HepG2 (cell line): ENCODE data around the gene PDE3B. TPM values are rescaled to one million over a fixed set of nuclear protein-coding genes. Genes with fewer than 3 reads are reported as not detected.

Experiments
- CBFB ChIP-seq: sonication (generic); formaldehyde crosslinking; IDR thresholded peaks from 2 replicates; pipeline ENCODE4 v1.4.0; 2020; ENCODE audit warnings: missing genetic modification reagents
- CEBPZ ChIP-seq: IDR thresholded peaks from 2 replicates; pipeline ENCODE4 v1.6.1; 2012; ENCODE audit warnings: low read length, improper control_type of control experiment
- CSRNP2 ChIP-seq: sonication (generic); formaldehyde crosslinking; conservative IDR thresholded peaks from 2 replicates; pipeline ENCODE4 v1.8.0; 2022; ENCODE audit warnings: low read depth, missing genetic modification reagents
- E2F5 ChIP-seq: sonication (generic); formaldehyde crosslinking; conservative IDR thresholded peaks from 2 replicates; pipeline ENCODE4 v1.4.0; 2020; ENCODE audit warnings: missing genetic modification reagents
- FOXA1 ChIP-seq, 2 experiments: fragments of 450-650 bp in 1 of 2; sonication (generic) in 1 of 2; formaldehyde crosslinking in 1 of 2; IDR thresholded peaks; 2 replicates each; pipeline versions ENCODE4 v1.4.0 to v1.6.1; 2016 to 2020; ENCODE audit warnings: missing genetic modification reagents in 1 of 2
- FOXK2 ChIP-seq: fragments of 450-650 bp; IDR thresholded peaks from 2 replicates; pipeline ENCODE4 v1.6.1; 2016
- KDM1A ChIP-seq: IDR thresholded peaks from 2 replicates; pipeline ENCODE4 v1.6.1; 2016; ENCODE audit warnings: missing compliant biosample characterization
- MEIS1 ChIP-seq: sonication (generic); formaldehyde crosslinking; IDR thresholded peaks from 2 replicates; pipeline ENCODE4 v1.9.0; 2021; ENCODE audit warnings: mild to moderate bottlenecking, missing genetic modification reagents, moderate library complexity, borderline replicate concordance
- RELA ChIP-seq: sonication (generic); formaldehyde crosslinking; IDR thresholded peaks from 2 replicates; pipeline ENCODE4 v1.4.0; 2020; ENCODE audit warnings: missing genetic modification reagents
- SP5 ChIP-seq: IDR thresholded peaks from 2 replicates; pipeline ENCODE4 v1.6.1; 2016; ENCODE audit warnings: low read depth, borderline replicate concordance
- THAP7 ChIP-seq: sonication (generic); formaldehyde crosslinking; IDR thresholded peaks from 2 replicates; pipeline ENCODE4 v1.8.1; 2023; ENCODE audit warnings: mild to moderate bottlenecking, missing genetic modification reagents
- ZBED4 ChIP-seq: sonication (generic); formaldehyde crosslinking; IDR thresholded peaks from 2 replicates; pipeline ENCODE4 v1.4.0; 2020; ENCODE audit warnings: missing genetic modification reagents, borderline replicate concordance
- ZFYVE20 ChIP-seq: sonication (generic); formaldehyde crosslinking; IDR thresholded peaks from 2 replicates; pipeline ENCODE4 v1.8.0; 2023; ENCODE audit warnings: low read depth, mild to moderate bottlenecking, moderate library complexity, missing genetic modification reagents, borderline replicate concordance
- ZNF329 ChIP-seq: sonication (generic); formaldehyde crosslinking; IDR thresholded peaks from 2 replicates; pipeline ENCODE4 v1.9.0; 2021; ENCODE audit warnings: low read depth, mild to moderate bottlenecking, missing genetic modification reagents
- ZNF784 ChIP-seq: sonication (generic); formaldehyde crosslinking; IDR thresholded peaks from 2 replicates; pipeline ENCODE4 v1.5.1; 2020; ENCODE audit warnings: missing genetic modification reagents, mild to moderate bottlenecking, borderline replicate concordance
- ZNF891 ChIP-seq: sonication (generic); formaldehyde crosslinking; IDR thresholded peaks from 2 replicates; pipeline ENCODE4 v1.5.0; 2020; ENCODE audit warnings: mild to moderate bottlenecking, missing genetic modification reagents
- polyA plus RNA-seq, 8 experiments: library from polyadenylated mRNA; depleted of rRNA in 3 of 8; stranded (reverse) in 7 of 8; unstranded in 1 of 8; fragments of >200 nt; fragmentation: Illumina TruSeq in 4 of 8; extraction: Trizol in 4 of 8; gene quantifications; 2 replicates each; pipeline versions ENCODE4 v1.2.1 to v1.2.3, GENCODE V29; 2011 to 2016; ENCODE audit warnings: low read depth in 4 of 8, missing spikeins in 1 of 8, mixed read lengths in 1 of 8; ENCODE audit not compliant: insufficient read depth in 1 of 8
- total RNA-seq, 5 experiments: library from RNA; depleted of rRNA; stranded (reverse); fragments of >200 nt; fragmentation: Illumina TruSeq; extraction: Trizol; gene quantifications; 2 replicates each; pipeline ENCODE4 v1.2.3, GENCODE V29; 2016; ENCODE audit warnings: low read depth in 1 of 5

Gene PDE3B
- total and polyA plus RNA-seq, 2 of the 13 experiments (the other 11 are each of a cell fraction or from before 2014, with no cell fraction given) = 14.1 to 26.5 TPM

- TF ChIP-seq CSRNP2 (CRISPR knock-in tag) (no peak), CEBPZ (no peak), CBFB (CRISPR knock-in tag) (no peak), ZFYVE20 (no peak), FOXA1 (IDR thresholded peaks at IDR 0.05) (peak; percentile 85), FOXA1 (CRISPR knock-in tag; IDR thresholded peaks at IDR 0.05) (peak; percentile 67), ZBED4 (CRISPR knock-in tag) (0 out of 2 replicates have a peak, but pooled peaks have one; percentile 30), SP5 (CRISPR knock-in tag) (no peak), ZNF784 (CRISPR knock-in tag) (no peak), FOXK2 (0 out of 2 replicates have a peak, but pooled peaks have one; percentile 18), ZNF329 (no peak), KDM1A (CRISPR knock-in tag) (no peak), ZNF891 (CRISPR knock-in tag) (no peak), THAP7 (no peak), MEIS1 (CRISPR knock-in tag) (no peak), E2F5 (CRISPR knock-in tag) (no peak), RELA (CRISPR knock-in tag) (no peak)
These were observed 23.7 kb upstream of the PDE3B start (continued) for GRCh38 chr11:14619603-14620531.
